K562 (cell line): Measurements from ENCODE around the gene REM2.
"Not testable (repeated sequence)": the region's sequence is repeated elsewhere in the genome, so short reads cannot be mapped to it uniquely, and the experiment has no call there.

ENCODE experiments used
- NFYB ChIP-seq: IDR thresholded peaks from 2 replicates; pipeline ENCODE4 v1.6.1; 2011; ENCODE audit warnings: mild to moderate bottlenecking, moderate library complexity; ENCODE audit not compliant: insufficient read length; ENCODE audit errors: extremely low read depth
- NR3C1 ChIP-seq: sonication (generic); formaldehyde crosslinking; IDR thresholded peaks from 2 replicates; pipeline ENCODE4 v1.8.1; 2022; ENCODE audit warnings: missing genetic modification reagents
- RFX5 ChIP-seq: IDR thresholded peaks from 2 replicates; pipeline ENCODE4 v1.6.1; 2011; ENCODE audit warnings: low read depth, mild to moderate bottlenecking, improper control_type of control experiment, low read length
- ZNF24 ChIP-seq: fragments of 450-650 bp; IDR thresholded peaks from 2 replicates; pipeline ENCODE4 v1.6.1; 2016
- ZNF507 ChIP-seq: conservative IDR thresholded peaks from 2 replicates; pipeline ENCODE4 v1.6.1; 2017; ENCODE audit warnings: missing genetic modification characterization, missing compliant biosample characterization

DNA sequence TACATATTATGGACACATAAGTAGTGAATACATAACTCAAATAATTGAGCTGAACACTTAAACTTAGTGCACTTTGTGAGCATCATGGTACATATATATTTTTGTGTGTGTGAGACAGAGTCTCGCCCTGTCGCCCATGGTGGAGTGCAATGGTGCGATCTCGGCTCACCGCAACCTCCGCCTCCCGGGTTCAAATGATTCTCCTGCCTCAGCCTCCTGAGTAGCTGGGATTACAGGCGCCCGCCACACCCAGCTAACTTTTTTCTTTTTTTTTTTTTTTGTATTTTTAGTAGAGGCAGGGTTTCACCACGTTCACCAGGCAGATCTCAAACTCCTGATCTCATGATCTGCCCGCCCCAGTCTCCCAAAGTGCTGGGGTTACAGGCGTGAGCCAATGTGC is 30.8 kb upstream of the REM2 start:
- TF ChIP-seq ZNF507 (tag); ZNF24; RFX5; NR3C1 (CRISPR knock-in tag); NFYB: not testable (repeated sequence)
